IMR-90 (cell line): ENCODE results near the gene CD38. TPM values are rescaled to one million over a fixed set of nuclear protein-coding genes. Genes with fewer than 3 reads are reported as not detected.

Experiments used
- ATAC-seq: fragments of 200-7000 bp; cut with Tn5 transposase; 2 replicates; pipeline ENCODE4 v1.9.1; 2020; ENCODE audit warnings: low read depth, mild to moderate bottlenecking, moderate library complexity
- BruUV-seq: library from RNA; stranded (reverse); fragments of 400-500 nt; replicated peaks from 2 replicates; lab custom pipeline; 2021; lab: Mats Ljungman, UMichigan
- CTCF ChIA-PET: fragments of 300-600 bp; formaldehyde crosslinking; extraction: SDS; loops from one replicate; lab custom pipeline; 2021; ENCODE audit warnings: antibody characterized with exemption; lab: Yijun Ruan, JAX
- POLR2A ChIA-PET: fragments of 300-600 bp; sonication (Branson Sonifier 250); formaldehyde crosslinking; loops from one replicate; lab custom pipeline; 2022; ENCODE audit warnings: antibody characterized with exemption; ENCODE audit not compliant: unreplicated experiment; lab: Charles Lee
- DNase-seq: peaks from one replicate; pipeline ENCODE4 v3.0.0; 2013
- H2AFZ ChIP-seq: replicated peaks from 2 replicates; pipeline ENCODE3; 2013; ENCODE audit warnings: low read length, mild to moderate bottlenecking; ENCODE audit not compliant: poor library complexity
- H2AK5ac ChIP-seq: 2 replicates; pipeline ENCODE4 v1.6.1; 2013; ENCODE audit warnings: low read depth, low read length, inconsistent platforms
- H2AK9ac ChIP-seq: replicated peaks from 2 replicates; pipeline ENCODE3; 2013; ENCODE audit warnings: mild to moderate bottlenecking, low read depth, low read length, moderate library complexity; ENCODE audit not compliant: poor library complexity
- H2BK120ac ChIP-seq: 2 replicates; pipeline ENCODE4 v1.6.1; 2013; ENCODE audit warnings: low read depth, low read length, inconsistent platforms
- H2BK15ac ChIP-seq: 3 replicates; pipeline ENCODE4 v1.6.1; 2013; ENCODE audit warnings: low read depth, low read length, inconsistent platforms
- H2BK20ac ChIP-seq: 2 replicates; pipeline ENCODE4 v1.6.1; 2013; ENCODE audit warnings: low read depth, mild to moderate bottlenecking, inconsistent platforms, low read length, moderate library complexity
- H2BK5ac ChIP-seq: 2 replicates; pipeline ENCODE4 v1.6.1; 2013; ENCODE audit warnings: mild to moderate bottlenecking, low read depth, low read length, inconsistent platforms; ENCODE audit not compliant: poor library complexity, severe bottlenecking
- H3K14ac ChIP-seq: replicated peaks from 2 replicates; pipeline ENCODE4 v1.6.1; 2013; ENCODE audit warnings: low read depth, low read length, inconsistent platforms
- H3K18ac ChIP-seq: 2 replicates; pipeline ENCODE4 v1.6.1; 2013; ENCODE audit warnings: low read depth, low read length, control low read depth
- H3K23ac ChIP-seq: 2 replicates; pipeline ENCODE4 v1.6.1; 2013; ENCODE audit warnings: low read depth, low read length, inconsistent platforms
- H3K27ac ChIP-seq: 2 replicates; pipeline ENCODE4 v1.5.1; 2013; ENCODE audit warnings: mild to moderate bottlenecking, control low read depth, low read length; ENCODE audit not compliant: insufficient read depth
- H3K27me3 ChIP-seq: 2 replicates; pipeline ENCODE4 v1.6.1; 2013; ENCODE audit warnings: low read length; ENCODE audit not compliant: control insufficient read depth, insufficient read depth
- H3K36me3 ChIP-seq: 2 replicates; pipeline ENCODE4 v1.6.1; 2013; ENCODE audit warnings: low read length, mixed read lengths; ENCODE audit not compliant: control insufficient read depth, insufficient read depth
- H3K4ac ChIP-seq: 2 replicates; pipeline ENCODE4 v1.6.1; 2013; ENCODE audit warnings: low read depth, low read length, inconsistent platforms
- H3K4me1 ChIP-seq: 2 replicates; pipeline ENCODE4 v1.6.1; 2013; ENCODE audit warnings: low read length, mixed read lengths; ENCODE audit not compliant: control insufficient read depth, insufficient read depth
- H3K4me2 ChIP-seq: 2 replicates; pipeline ENCODE4 v1.6.1; 2013; ENCODE audit warnings: low read depth, mild to moderate bottlenecking, control low read depth, low read length, moderate library complexity
- H3K4me3 ChIP-seq: 2 replicates; pipeline ENCODE4 v1.5.1; 2013; ENCODE audit warnings: low read depth, mild to moderate bottlenecking, control low read depth, low read length, moderate library complexity; ENCODE audit not compliant: insufficient read depth
- H3K56ac ChIP-seq: 2 replicates; pipeline ENCODE4 v1.6.1; 2013; ENCODE audit warnings: low read length, inconsistent platforms; ENCODE audit not compliant: insufficient read depth; ENCODE audit errors: extremely low read depth
- H3K79me1 ChIP-seq, 2 experiments: 2 replicates each; pipeline ENCODE4 v1.6.1; 2013; ENCODE audit warnings: low read length in 2 of 2, inconsistent platforms in 1 of 2, low read depth in 1 of 2
- H3K9ac ChIP-seq: 2 replicates; pipeline ENCODE4 v1.6.1; 2013; ENCODE audit warnings: low read depth, low read length, control low read depth
- H3K9me1 ChIP-seq: 2 replicates; pipeline ENCODE4 v1.6.1; 2013; ENCODE audit warnings: low read length, inconsistent platforms; ENCODE audit not compliant: insufficient read depth
- H3K9me3 ChIP-seq: 2 replicates; pipeline ENCODE4 v1.6.1; 2013; ENCODE audit warnings: low read length; ENCODE audit not compliant: control insufficient read depth, insufficient read depth
- H4K20me1 ChIP-seq: 2 replicates; pipeline ENCODE4 v1.6.1; 2013; ENCODE audit warnings: low read length, inconsistent platforms; ENCODE audit not compliant: insufficient read depth
- H4K5ac ChIP-seq: 2 replicates; pipeline ENCODE4 v1.6.1; 2013; ENCODE audit warnings: mild to moderate bottlenecking, low read depth, low read length, control low read depth
- H4K8ac ChIP-seq, 2 experiments: 2 replicates each; pipeline ENCODE4 v1.6.1; 2013; ENCODE audit warnings: low read depth in 2 of 2, low read length in 2 of 2, control low read depth in 1 of 2, inconsistent platforms in 1 of 2
- H4K91ac ChIP-seq: 2 replicates; pipeline ENCODE4 v1.6.1; 2013; ENCODE audit warnings: low read depth, low read length, inconsistent platforms; ENCODE audit not compliant: insufficient read depth
- BHLHE40 ChIP-seq: fragments of 150-350 bp; IDR thresholded peaks from 2 replicates; pipeline ENCODE4 v1.6.1; 2016; ENCODE audit warnings: mild to moderate bottlenecking, low read depth, low read length
- CEBPB ChIP-seq: IDR thresholded peaks from 2 replicates; pipeline ENCODE4 v1.6.1; 2012; ENCODE audit warnings: low read depth, low read length, improper control_type of control experiment
- FOS ChIP-seq: fragments of 150-350 bp; IDR thresholded peaks from 2 replicates; pipeline ENCODE4 v1.6.1; 2016; ENCODE audit warnings: low read depth, low read length
- MAFK ChIP-seq: IDR thresholded peaks from 2 replicates; pipeline ENCODE4 v1.6.1; 2012; ENCODE audit warnings: low read depth, low read length, improper control_type of control experiment
- POLR2A ChIP-seq: IDR thresholded peaks from 2 replicates; pipeline ENCODE4 v1.6.1; 2012; ENCODE audit warnings: mild to moderate bottlenecking, low read depth, low read length
- RAD21 ChIP-seq: IDR thresholded peaks from 2 replicates; pipeline ENCODE4 v1.6.1; 2012; ENCODE audit warnings: low read length, improper control_type of control experiment
- RCOR1 ChIP-seq: IDR thresholded peaks from 2 replicates; pipeline ENCODE4 v1.6.1; 2012; ENCODE audit warnings: mild to moderate bottlenecking, low read length, improper control_type of control experiment; ENCODE audit not compliant: insufficient replicate concordance
- SMC3 ChIP-seq: fragments of 150-350 bp; IDR thresholded peaks from 2 replicates; pipeline ENCODE4 v1.6.1; 2016; ENCODE audit warnings: low read depth, mild to moderate bottlenecking, antibody characterized with exemption, low read length, moderate library complexity
- WGBS, 2 experiments: methylation state at CpG; one replicate each; pipeline versions ENCODE4 v1.1.5 to v1.1.7; 2013; ENCODE audit warnings: missing lambda C conversion rate in 2 of 2; ENCODE audit not compliant: insufficient read length in 1 of 2; ENCODE audit errors: extremely low coverage in 2 of 2; 5-methylcytosine and 5-hydroxymethylcytosine counted together
- dilution Hi-C: fragments of 300-500 bp; cut with HindIII; formaldehyde crosslinking; loops from one replicate; pipeline ENCODE4 v1.14.3; 2018; ENCODE audit warnings: low sequenced_read_pairs; ENCODE audit not compliant: unreplicated experiment
- in situ Hi-C: fragments of 300-500 bp; cut with MboI; formaldehyde crosslinking; loops from 3 replicates; pipeline ENCODE4 v1.14.3; 2019; ENCODE audit warnings: low sequenced_read_pairs, inconsistent platforms, mixed read lengths
- intact Hi-C: fragments of 100-400 bp; cut with micrococcal nuclease; formaldehyde crosslinking; loops from 2 replicates; pipeline ENCODE4 v1.10.0; 2022
- polyA plus RNA-seq, 3 experiments: library from polyadenylated mRNA; depleted of rRNA; stranded (reverse); fragments of >200 nt; gene quantifications; 2 replicates each; pipeline ENCODE4 v1.2.3, GENCODE V29; 2012; ENCODE audit warnings: low replicate concordance in 1 of 3
- total RNA-seq: library from RNA; depleted of rRNA; stranded (reverse); fragments of >200 nt; gene quantifications from 2 replicates; pipeline ENCODE4 v1.2.3, GENCODE V29; 2012
- TF ChIP-seq, protein P1 (sequence below): fragments of 150-350 bp; IDR thresholded peaks from 2 replicates; pipeline ENCODE4 v1.6.1; 2016; ENCODE audit warnings: low read depth, mild to moderate bottlenecking, low read length, moderate library complexity, borderline replicate concordance
- TF ChIP-seq, protein P2 (sequence below): fragments of 150-350 bp; IDR thresholded peaks from 2 replicates; pipeline ENCODE4 v1.6.1; 2017; ENCODE audit warnings: mild to moderate bottlenecking, antibody characterized with exemption, low read length, low read depth
- TF ChIP-seq, protein P3 (sequence below): conservative IDR thresholded peaks from 2 replicates; pipeline ENCODE4 v1.5.1; 2012; ENCODE audit warnings: mild to moderate bottlenecking, low read depth, low read length, improper control_type of control experiment

Gene CD38
- total and polyA plus RNA-seq, 2 of the 4 experiments (the other 2 are of a cell fraction), result not detected

DNA sequence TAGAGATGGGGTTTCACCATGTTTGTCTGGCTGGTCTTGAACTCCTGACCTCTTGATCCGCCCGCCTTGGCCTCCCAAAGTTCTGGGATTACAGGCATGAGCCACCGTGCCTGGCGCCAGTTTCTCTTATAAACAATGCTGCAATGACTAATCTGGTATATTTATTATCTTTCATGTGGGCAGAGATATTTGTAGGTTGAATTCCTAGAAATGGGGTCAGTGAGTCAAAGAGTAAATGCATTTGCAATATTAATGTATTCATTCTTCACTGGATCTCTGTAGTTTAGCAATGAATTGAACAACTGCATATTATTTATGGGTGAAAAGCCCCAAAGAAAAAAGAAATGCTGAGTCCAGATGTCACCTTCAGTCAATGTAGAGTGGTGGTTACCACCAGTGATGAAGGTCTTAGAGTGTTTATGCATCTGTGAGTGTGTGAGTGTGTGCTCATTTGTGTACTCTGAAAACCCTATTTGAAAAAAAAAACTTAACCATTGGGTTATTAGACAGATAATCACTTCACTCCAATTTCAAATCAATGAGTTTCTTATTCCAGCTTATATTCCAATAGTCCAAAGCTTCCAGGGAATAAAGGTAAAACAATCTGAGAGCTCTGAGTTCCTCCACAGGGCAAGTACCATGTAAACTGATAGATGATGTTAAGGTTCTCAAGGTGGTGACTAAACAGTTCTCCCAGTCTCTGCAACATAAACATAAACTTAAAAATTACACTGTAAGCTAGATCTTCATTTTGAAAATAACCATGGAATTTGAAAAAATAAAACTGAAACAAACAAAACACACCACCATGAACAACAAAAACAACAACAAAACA is 22.6 kb upstream of the CD38 start (continued):
- peak; percentile 60; the same call in 1 of the 2 replicates for TF ChIP-seq BHLHE40

DNA sequence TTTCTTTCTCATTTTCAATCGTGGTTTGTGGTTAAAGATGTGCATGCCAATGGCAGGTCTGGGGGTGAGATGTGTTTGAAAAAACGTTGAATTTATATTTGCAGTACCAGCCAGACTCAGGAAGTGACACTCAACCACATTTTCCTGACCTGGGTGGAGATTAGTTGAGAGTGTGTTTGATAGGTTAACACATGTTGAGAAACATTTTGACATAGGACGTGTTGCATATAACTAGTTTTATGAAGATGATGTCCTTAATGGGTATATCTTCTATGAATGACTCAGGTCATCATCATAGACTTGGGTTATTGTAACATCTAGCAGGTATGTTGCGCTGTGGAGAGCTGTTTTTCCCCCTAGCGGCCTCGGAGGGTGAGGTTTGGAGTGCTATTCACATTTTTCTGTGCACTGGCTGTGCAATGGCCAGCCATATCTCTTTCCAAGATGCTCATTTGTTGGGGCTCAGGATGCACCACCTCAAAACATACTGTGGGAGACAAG is 21.7 kb upstream of the CD38 start:
- Histone ChIP-seq H3K9me3 (no peaks in the 10 kb centered on the region), H2BK5ac (no peak overlapping the region), H3K9me1 (no peaks in the 10 kb centered on the region), H2BK120ac (no peak overlapping the region), H3K4ac (no peak overlapping the region), H3K27ac (no peak overlapping the region), H4K5ac (no peak overlapping the region), H3K4me2 (no peak overlapping the region), H3K79me1 (no peaks in the 10 kb centered on the region), H4K20me1 (no peaks in the 10 kb centered on the region), H2BK20ac (no peak overlapping the region), H3K14ac (no peak overlapping the region), H2AFZ (no peak overlapping the region), H3K36me3 (no peaks in the 10 kb centered on the region), H3K4me3 (no peak overlapping the region), H4K91ac (no peak overlapping the region), H3K18ac (no peak overlapping the region), H4K8ac (no peak overlapping the region), H3K4me1 (no peaks in the 10 kb centered on the region; the same call in 1 of the 2 replicates), H2AK9ac (no peak overlapping the region), H3K23ac (no peak overlapping the region), H2BK15ac (no peak overlapping the region), H3K56ac (no peak overlapping the region), H2AK5ac (no peak overlapping the region), H3K27me3 (no peaks in the 10 kb centered on the region; the same call in 1 of the 2 replicates), H3K9ac (no peak overlapping the region)
- TF ChIP-seq FOS, result no peak
- no peak for TF ChIP-seq MAFK
- TF ChIP-seq, protein P1, sequence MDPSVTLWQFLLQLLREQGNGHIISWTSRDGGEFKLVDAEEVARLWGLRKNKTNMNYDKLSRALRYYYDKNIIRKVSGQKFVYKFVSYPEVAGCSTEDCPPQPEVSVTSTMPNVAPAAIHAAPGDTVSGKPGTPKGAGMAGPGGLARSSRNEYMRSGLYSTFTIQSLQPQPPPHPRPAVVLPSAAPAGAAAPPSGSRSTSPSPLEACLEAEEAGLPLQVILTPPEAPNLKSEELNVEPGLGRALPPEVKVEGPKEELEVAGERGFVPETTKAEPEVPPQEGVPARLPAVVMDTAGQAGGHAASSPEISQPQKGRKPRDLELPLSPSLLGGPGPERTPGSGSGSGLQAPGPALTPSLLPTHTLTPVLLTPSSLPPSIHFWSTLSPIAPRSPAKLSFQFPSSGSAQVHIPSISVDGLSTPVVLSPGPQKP, result no peak
- TF ChIP-seq, protein P2, sequence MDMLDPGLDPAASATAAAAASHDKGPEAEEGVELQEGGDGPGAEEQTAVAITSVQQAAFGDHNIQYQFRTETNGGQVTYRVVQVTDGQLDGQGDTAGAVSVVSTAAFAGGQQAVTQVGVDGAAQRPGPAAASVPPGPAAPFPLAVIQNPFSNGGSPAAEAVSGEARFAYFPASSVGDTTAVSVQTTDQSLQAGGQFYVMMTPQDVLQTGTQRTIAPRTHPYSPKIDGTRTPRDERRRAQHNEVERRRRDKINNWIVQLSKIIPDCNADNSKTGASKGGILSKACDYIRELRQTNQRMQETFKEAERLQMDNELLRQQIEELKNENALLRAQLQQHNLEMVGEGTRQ, result no peak
- peak; percentile 45; the same call in 1 of the 2 replicates for TF ChIP-seq CEBPB
- 0 out of 2 replicates have a peak, but pooled peaks have one; percentile 14 for TF ChIP-seq SMC3
- no peak for TF ChIP-seq RCOR1
- 0 out of 2 replicates have a peak, but pooled peaks have one; percentile 7 for TF ChIP-seq RAD21
- no peak for TF ChIP-seq POLR2A
- TF ChIP-seq, protein P3, sequence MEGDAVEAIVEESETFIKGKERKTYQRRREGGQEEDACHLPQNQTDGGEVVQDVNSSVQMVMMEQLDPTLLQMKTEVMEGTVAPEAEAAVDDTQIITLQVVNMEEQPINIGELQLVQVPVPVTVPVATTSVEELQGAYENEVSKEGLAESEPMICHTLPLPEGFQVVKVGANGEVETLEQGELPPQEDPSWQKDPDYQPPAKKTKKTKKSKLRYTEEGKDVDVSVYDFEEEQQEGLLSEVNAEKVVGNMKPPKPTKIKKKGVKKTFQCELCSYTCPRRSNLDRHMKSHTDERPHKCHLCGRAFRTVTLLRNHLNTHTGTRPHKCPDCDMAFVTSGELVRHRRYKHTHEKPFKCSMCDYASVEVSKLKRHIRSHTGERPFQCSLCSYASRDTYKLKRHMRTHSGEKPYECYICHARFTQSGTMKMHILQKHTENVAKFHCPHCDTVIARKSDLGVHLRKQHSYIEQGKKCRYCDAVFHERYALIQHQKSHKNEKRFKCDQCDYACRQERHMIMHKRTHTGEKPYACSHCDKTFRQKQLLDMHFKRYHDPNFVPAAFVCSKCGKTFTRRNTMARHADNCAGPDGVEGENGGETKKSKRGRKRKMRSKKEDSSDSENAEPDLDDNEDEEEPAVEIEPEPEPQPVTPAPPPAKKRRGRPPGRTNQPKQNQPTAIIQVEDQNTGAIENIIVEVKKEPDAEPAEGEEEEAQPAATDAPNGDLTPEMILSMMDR, result peak; percentile 29; the same call in 1 of the 2 replicates
- in situ Hi-C loops, result no loop called here
- BruUV-seq, result no TSS peak
- POLR2A ChIA-PET, result no interaction called here
- CTCF ChIA-PET, result interaction anchor here (0.6 to 1.0 kb wide), 2 partner anchors 14 to 63 kb away, joined by 3 read pairs; no protein-coding TSS in a partner anchor
- 25% methylated on average over 2 of the region's 6 CpGs; no CpG with 5 or more reads in 1 of the 2 experiments for WGBS, 2 experiments
- dilution Hi-C loops, result no loop called here
- ATAC-seq, result no peak
- intact Hi-C loops, result no loop called here
- peak; percentile 26 for DNase-seq
